T-helper 9 cell (primary cell): ENCODE data around the gene FAM241B.
A peak's percentile ranks its signal among the peaks of the same experiment; 100 is the strongest.

Experiments used
- DNase-seq: peaks from one replicate; pipeline ENCODE4 v3.0.0-alpha.2; 2020
- total RNA-seq, 2 donors: gene quantifications; one replicate each; lab custom pipeline; 2026; lab: John Stamatoyannopoulos, UW

The FAM241B gene, protein sequence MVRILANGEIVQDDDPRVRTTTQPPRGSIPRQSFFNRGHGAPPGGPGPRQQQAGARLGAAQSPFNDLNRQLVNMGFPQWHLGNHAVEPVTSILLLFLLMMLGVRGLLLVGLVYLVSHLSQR
- 3.8 to 6.0 reads per million in 2 donors for total RNA-seq

DNA sequence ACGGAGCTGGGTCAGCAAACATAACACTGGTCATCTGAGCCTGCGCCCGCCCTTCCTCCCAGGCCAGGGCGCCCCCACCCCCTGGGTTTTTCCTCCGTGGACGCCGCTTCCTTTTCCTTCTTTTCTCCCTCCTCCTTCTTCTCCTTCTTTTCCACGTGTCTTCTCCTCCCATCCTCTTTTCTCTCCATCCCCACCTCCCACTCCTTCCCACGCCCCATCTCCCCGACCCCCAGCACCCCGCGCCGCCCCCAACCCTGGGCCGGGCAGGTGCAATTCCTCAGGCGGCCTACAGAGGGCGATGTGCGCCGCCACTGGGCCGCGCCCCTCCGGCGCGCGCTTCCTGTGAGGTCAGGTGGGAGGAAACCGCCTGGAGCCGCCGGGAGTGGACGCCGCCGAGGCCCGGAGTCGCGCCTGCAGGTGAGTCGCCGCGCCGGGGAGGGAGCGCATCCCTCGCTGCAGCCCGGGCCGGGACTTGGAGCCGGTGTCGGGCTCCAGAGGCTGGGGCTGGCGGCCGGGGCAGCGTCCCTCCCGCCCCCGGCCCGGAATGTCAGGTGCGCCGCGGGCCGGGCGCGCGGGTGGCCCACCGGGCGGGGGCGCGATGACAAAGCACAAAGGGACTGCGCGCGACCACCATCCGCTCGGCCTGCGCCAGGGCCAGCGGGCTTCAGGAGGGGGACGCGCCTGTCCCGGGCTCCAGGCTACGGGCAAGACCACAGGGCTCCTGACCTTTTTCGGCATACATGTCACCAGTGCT is at the start of gene FAM241B:
Gene FAM241B (plus strand): TSS at position 351 of the 754 bp plus-strand sequence. CDS start 1,497 bp downstream, outside the sequence.
- DNase-seq, result peak; percentile 72

GRCh38 chr10:69580435-69580834 is 49.6 kb upstream of the FAM241B start:
- no peak for DNase-seq

- DNase-seq, result no peak
These were observed 46.9 kb upstream of the FAM241B start for GRCh38 chr10:69583106-69583505.

GRCh38 chr10:69584624-69585023 is 45.4 kb upstream of the FAM241B start:
- no peak for DNase-seq

DNA sequence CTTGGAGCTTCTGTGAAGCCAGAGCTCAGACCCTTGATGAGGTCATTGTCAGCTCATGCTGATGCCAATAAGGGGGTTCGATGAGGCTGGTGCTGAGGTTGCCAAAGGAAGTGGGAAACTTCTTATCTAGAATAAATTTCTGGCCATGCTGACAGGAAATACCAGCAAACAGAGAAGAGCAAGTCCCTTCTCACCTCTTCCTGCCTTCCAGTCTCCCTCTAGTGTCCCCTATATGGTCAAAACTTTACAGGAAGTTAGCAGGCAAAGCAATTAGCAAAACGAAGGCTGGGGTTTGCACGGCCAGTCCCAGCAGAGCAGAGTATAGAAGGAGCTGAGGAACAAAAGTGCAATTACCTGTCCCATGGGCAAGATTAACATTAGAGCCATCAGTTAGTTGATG is 41.7 kb upstream of the FAM241B start:
- DNase-seq, result no peak

DNA sequence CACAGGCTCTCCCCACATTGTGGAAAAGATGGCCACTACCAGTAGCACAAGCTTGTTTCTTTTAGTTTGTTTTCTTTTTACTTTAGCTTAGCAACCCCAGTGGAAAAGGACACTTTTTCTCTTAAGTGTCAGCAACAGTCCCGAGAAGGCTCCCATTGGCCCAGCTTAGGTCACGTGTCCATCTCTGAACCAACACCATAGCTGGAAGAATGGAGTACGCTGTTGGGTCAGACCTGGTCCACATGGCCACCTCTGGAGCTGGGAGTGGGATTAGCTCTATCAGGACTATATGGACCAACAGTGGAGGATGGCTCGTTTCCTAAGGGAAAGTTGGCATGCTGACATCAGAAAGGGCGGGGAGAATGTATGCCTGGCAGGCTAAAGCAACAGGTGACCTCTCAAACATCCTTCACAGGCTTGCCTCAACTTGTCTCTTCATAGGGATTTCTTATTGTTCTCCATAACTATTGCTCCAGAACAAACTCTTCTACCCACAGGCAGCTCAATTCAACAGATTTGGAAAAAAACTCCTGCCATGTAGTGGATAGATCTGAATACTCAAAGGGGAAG is 29.2 kb upstream of the FAM241B start:
- DNase-seq, result no peak

- DNase-seq, result no peak
These were observed 21.0 kb upstream of the FAM241B start for GRCh38 chr10:69609077-69609476.

DNA sequence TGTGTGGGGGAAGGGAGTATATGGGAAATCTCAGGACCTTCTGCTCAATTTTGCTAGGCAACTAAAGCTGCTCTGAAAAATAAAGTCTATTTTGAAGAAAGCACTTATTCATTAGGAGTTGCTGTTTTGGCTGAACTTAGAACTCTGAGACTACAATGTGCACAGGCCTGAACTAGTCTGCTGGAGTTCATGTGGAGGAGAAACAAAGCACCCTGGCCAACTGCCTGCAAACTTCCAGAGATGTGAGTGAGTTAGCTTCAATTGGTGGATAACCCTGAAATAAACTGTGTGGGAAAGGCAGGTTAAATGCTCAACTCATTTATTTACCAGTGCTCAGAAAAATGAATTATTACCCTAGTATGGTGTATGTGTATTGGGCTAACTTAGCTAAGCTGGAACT is 17.3 kb upstream of the FAM241B start:
- DNase-seq, result no peak

- no peak for DNase-seq
These were observed 15.9 kb upstream of the FAM241B start for GRCh38 chr10:69614130-69614529.

DNA sequence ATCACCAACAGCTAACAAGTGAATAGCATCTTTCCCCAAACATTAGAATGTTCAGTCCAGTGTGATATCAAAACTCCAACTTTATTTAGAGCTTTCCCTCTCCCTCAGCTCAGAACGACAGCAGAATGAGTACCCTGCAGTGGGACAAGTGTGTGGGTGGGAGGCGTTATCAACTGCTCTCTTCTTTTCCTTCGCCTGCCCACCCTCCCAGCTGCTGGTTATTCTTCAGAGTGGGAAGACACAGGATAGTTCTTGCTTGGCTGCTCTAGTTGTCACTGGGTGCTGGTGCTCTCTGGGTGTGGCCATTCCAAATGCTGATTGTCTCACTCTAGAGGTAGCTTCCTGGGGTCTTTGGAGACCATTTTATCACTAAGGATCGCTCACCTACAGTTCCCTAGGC is 13.7 kb upstream of the FAM241B start:
- DNase-seq, result no peak

DNA sequence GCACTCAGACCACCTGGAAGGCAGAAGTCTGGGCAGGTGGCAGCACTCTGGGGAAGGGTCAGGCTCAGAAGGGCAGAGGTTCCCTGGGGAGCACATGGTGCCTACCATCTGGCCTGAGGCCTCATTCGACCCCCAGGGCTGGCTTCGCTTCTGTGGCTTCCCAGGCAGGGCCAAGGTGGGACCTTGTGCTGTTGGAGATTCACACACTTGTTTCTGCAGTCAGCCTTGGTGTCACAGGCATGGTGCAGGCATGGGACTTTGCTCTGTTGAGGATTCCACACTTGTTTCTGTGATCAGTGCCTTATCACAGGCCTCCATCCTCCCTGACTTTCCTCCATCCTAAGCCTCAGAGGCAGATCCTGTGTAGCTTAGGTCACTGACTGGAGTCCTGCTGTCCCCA is 11.3 kb upstream of the FAM241B start:
- no peak for DNase-seq

DNA sequence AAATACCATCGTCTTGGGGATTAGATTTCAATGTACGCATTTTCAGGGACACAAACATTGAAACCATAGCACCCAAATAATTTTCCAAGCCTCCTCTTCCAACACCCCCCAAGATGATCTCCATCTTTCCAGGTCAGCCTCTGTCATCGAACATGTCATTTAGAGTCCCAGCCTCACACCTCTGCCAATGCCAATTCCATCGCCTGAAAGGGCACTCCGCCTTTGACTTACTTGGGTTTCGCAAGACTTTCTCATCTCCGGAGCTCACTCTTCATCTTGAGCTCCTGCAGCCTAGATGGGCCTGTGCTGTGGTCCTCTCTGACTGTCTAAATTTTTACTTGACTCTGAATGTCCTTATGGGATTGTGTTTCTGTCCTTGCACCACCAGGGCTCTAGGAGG is 10.4 kb upstream of the FAM241B start:
- no peak for DNase-seq

GRCh38 chr10:69620625-69621024 is 9.4 kb upstream of the FAM241B start:
- DNase-seq, result no peak

DNA sequence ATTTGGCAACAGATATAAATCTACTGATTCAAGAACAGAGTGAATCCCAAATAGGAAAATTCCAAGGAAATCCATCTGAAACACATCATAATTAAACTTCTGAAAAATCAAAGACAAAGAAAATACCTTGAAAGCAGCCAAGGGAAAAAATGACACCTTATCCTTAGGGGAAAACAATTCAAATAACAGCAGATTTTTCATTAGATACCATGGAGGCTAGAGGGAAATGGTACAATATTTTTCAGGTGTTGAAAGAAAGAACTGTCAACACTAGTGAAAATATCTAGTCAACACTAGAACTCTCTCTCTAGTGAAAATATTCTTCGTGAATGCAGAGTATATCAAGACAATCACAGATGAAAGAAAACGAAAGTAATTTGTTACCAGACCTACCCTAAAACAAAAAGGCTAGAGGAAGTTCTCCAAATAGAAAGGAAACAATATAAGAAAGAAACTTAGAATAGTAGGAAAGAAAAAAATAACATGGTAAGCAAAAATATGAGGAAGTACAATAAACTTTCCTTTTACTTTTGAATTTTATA is 5.7 kb upstream of the FAM241B start:
- DNase-seq, result no peak

- no peak for DNase-seq
These were observed 3.2 kb upstream of the FAM241B start for GRCh38 chr10:69626826-69627225.

GRCh38 chr10:69628891-69629290 is 1.2 kb upstream of the FAM241B start:
- DNase-seq, result no peak

DNA sequence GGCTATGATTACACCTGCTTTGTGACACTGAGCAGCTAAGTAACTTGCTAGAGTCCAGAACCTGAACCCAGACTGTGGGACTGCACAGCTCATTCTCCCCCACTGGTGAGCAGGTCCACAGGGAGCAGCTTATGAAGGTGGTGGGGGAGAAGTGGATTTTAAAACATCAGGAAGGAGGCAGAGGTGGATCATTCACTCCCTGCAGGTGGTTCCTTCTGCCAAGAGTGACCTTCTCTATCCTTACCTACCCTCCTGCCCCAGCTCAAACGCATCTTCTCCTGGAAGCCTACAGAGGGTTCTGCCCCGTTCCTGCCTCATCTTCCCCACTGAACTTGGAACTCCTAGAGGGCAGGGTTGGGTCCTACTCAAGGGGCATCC is 539 bp upstream of the FAM241B start:
- DNase-seq, result no peak

DNA sequence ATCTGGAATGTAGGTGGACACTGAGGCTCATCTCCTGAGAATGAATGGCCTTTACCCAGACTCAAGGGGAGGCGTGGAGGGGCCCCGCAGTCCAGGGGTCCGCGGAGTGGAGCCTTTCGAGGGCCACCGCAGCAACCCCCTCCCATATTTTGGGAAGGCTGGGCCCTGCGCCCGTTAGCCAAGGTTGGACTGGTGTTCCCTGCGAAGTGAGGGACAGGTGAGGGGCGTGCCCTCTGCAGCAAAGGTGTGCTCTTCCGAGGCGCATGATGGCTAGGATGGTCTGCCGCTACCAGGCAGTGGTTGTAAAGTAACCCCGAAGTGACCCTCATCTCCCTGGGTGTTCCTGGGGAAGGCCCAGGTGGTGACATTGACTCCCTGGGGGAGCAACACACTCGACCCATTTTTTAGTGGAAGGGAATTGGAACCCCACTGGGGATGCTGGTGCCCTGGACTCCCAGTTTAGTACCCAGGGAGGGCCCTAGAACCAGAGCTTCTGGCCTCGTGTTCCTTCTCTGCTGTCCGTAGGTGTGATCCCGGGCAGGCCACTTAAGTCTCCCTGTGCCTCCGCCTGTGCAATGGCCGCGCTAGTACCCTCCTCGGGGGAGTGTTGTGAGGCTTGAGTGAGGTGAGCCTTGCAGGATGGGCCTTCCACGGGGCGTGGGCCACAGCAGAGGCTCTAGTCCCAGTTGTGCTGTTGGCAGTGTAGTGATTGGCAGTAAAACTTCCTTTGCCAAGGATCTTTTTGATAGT is 779 bp downstream of the FAM241B start:
- no peak for DNase-seq

DNA sequence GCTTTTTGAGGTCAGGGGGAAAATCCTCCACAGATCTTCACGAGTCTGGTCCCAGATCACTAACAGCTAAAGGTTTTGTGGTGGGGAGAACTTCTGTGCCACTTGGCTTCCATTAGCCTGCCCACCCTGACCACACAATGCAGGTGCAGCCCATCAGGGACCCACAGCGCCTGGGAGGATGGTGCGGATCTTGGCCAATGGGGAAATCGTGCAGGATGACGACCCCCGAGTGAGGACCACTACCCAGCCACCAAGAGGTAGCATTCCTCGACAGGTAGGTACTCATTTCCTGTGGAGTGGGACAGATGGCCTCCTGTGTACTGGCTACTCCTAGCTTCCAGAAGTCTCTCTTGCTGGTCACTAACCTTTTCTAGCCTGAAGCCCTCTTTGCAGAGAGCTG is 1.5 kb downstream of the FAM241B start:
- no peak for DNase-seq

GRCh38 chr10:69632516-69633199 is 2.6 kb downstream of the FAM241B start:
- DNase-seq, result no peak

DNA sequence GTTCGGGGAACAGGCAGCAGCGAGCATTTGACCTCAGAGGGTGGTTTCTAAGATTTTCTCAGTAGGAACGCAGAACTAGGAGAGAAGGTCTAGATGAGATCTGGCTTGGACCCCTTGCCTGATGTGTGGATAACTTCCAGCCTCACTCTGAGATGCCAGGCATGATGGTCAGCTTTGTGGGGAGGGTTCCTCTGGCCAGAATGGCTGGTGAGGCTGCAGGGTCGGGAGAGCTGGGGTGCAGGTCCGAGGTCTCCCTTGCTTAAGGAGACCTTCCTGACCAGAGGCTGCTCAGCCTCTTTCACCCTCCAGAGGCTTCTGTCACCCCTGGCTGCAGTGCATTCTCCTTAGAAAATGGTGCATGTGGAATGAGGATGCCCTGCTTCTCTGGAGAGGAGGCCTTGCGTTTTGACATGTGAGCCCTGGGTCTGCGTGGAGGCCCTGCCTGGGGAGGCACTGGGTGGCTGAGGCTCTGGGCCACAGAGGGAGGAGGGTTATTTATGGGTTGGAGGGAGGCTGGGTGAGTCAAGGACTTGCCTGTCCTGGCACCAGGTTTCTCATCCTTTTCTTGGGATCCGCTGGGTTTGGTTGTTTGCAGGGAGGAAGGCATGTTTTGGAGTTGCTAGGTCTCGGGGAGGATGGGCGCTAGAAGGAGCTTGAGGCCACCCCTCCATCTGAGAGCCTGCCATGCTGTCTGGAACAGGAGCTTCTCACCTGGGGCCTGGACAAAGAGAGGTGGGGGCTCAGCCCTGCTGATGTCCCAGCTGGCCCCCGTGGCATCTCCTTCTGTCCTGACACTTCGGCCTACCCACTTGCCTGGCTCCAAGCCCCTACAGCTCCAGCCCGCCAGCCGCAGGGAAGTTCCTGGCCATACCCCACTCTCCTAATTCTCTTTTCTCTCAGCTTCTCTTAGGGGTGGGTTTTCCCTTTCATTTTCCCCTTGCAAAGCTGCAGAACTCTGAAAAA is 3.9 kb downstream of the FAM241B start:
- no peak for DNase-seq
